ENCODE data around the gene NSMF.

NSMF gene

DNA sequence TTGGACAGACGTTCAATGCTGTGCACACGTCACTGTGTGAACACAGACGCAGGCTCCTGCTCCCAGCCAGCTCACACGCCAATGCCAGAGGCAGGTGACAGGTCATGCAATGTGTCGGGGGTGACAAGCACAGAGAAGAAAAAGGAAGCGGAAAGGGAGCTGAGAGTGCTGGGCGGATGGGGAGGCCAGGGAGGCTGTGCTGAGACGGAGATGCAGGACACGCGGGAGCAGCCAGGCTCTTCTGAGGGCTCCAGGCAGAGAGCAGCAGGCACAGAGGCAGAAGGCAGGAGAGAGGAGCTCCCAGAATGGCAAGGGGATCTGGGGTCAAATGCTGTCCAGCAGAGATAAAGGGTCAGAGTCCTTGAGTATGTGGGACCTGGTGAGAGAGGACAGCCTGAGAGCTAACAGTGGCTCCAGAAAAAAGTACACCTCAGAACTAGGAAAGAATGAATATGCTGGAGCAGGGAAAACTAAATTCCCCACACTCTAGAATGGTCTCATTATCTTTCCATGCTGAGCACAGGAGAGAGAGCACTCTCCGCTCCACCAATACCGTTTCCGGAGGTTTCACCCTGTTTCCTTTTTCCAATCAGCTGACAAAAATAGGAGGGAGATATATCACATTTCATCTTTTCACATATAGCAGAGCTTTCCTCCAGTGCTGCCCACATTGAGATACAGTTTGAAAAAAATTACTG lies 32.8 kb upstream of the NSMF start:
- no peak for DNase-seq (ENCODE audit: low read depth in 2 of 2)

DNA sequence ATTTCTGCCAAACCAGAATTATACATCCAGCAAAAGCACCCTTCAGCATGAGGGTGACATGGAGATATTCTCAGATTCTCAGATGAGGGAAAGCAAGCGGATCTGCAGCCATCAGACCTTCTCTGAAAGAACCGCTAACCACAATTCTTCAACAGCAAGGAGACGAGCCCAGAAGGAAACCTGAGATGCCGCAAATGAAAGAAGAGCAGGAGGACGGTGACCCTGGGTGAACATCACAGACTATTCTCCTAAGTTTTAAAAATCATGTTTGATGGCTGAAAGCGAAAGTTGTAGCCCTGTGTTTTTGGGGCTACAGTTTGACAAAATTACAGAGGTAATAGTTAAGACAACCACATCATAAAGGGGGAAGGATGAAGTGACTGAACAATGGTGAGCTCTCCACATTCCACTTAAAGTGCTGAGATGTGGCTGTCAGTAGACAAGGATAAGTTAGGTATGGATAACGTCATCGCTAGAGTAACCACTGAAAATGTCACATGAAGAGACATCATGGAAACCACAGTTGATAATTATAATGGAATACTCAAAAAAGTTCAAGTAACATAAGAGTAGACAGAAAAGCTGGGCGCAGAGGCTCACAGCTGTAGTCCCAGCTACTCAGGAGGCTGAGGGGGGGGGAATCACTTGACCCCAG lies 31.5 kb upstream of the NSMF start:
- no peak for DNase-seq (ENCODE audit: low read depth in 2 of 2)

DNA sequence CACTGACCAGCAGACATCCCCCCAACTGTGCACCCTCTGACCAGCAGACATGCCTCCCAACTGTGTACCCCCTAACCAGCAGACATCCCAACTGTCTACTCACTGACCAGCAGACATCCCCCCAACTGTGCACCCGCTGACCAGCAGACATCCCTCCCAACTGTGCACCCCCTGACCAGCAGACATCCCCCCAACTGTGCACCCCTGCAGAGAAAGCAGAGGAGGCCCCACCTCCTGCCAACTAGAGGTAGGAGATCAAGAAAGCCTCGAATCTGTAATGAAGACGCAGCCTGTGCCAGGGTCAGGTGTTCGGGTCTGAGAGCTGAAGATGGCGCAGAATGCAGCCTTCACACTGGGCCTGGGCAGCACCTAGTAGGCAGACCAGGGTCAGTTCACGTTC lies 29.8 kb upstream of the NSMF start:
- no peak for DNase-seq (ENCODE audit: low read depth in 2 of 2)

DNA sequence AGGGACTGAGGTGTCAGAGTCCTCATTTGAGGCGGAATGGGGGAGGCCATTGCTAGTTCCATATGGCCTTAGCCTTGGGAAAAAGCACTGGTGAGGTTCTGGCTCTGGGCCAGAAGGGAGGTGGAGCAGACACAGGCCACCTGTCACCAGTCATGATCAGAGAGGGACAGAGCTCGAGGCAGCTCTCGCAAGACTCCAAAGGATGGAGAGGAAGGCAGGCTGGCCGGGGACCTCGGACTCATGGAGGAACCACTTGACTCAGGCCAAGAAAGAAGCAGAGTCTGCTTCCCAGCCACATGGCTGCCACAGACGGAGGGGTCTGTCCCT lies 29.2 kb upstream of the NSMF start:
- DNase-seq (ENCODE audit: low read depth in 2 of 2), result no peak

DNA sequence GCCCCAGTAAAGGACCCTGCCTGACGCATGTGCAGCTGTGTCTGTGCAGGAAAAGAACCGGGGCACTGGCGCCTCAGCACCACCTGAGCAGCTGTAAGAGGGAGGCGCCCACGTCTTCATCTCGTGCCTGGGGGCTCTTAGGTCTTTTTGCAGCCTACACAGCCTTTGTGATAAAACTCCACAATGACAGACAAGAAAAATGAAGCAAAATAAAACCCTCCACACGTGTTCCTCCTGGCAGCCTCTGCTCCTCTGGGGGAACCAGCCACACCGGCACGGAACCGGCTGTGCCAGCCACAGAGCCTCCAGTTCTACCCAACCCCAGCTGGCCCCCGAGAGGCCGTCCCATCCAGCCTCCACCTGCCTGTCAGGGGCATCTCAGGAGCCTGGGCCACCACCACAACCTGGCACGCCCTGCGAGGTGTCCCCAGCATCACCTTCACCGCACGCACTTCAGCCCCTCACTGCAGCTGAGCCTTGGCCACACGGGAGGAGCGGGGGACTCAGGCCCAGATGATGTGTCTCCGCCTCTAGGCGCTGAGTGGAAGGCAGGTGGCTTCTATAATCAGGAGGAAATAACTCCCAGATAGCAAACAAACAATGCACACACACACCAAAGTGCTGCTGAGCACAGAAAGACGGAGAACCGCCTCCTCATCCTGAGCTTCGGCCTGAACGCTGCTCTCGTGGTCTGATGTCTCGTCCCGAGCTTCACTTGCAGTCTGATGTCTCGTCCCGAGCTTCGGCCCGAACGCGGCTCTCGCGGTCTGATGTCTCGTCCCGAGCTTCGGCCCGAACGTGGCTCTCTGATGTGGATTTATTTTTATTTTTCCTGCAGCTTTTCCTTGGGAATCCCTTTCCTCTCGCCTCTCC lies 28.6 kb upstream of the NSMF start:
- no peak for DNase-seq (ENCODE audit: low read depth in 2 of 2)

DNA sequence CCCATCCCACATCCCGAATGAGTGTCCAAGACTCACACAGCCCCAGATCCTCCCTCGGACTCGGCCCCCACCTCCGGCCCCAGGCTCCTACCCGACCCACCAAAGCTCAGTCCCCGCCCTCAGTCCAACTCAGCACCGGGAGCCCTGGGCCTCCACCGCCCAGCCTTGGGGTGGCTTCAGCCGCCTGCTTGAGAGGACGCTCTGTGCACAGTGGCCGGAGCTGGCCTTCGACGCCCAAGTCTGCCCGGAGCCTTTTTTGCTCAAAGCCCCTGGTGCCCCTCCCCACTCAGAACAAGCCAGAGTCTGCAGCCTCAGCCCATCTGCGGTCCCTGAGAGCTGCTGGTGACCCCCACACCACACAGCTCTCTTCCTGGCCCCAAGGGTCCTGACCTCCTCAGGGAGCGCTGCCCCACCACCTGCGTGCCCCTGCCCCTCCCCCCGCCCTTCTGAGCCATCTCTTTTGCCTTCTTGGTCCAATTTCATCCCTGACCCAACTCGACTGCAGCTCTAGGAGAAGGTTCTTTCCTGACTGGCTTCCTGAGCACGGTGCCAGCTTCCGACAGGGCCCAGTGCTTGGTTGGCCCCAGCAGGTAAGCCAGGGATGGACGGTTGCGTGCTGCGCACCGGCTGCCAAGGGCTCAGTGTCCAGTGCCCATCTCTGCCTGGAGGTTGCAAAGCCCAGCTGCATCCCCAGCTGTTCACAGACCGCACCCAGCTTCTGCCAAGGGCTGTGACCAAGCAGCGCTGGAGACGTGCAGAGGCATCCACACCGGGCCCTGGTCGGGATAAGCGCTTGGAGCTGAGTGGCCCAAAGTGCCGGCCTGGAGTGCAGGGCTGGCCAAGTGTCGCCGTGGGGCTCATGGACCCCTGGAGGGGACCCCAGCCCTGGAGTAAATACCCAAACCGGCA lies 27.7 kb upstream of the NSMF start:
- DNase-seq (ENCODE audit: low read depth in 2 of 2), result no peak

DNA sequence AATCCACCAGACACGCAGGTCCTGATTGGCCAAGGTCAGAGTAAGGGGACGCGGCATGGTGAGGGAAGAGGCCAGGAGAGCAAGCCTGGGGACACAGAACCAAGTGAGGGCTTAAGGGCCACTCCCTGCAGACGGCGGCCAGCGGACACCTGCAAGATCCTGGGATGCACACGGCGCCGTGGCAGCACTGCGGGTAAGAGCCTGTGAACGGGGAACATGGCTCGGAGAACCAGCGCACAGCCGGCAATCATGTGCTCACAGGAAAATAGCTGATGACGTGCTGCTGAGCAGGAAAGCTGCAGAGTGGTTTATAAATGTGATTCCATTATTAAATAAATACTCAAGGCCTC lies 27.0 kb upstream of the NSMF start:
- no peak for DNase-seq (ENCODE audit: low read depth in 2 of 2)

DNA sequence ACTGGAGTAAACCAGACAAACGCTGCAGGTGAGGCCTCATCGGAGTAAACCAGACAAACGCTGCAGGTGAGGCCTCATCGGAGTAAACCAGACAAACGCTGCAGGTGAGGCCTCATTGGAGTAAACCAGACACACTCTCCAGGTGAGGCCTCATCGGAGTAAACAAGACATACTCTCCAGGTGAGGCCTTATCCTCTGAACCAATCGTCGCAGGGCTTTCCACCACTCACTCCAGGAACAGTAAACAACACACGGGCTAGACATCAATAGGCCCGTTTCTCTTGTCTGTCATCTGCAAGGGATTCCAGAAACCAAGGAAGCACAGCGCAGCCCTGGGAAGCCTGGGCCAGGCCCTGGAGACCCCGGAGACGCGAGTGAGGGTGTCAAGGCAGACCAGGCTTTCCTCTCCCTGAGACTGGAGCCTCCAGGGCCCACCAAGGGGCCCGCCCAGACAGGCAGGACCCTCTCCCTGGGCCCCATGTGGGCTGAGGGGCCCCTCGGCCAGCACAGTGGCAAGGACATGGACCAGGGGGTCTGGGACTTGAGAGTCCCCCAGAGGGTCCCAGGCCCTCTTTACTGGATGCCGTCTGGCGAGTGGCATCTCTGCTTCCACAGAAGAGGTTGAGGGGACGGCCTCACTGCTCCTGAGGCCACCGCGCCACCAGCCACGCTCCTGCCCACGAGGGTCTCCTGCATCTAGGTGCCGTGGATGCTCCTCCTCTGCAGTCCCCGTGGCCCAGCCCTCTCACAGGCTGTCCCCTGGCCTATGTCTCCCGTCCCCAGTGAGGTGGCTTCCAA lies 26.4 kb upstream of the NSMF start:
- DNase-seq (ENCODE audit: low read depth in 2 of 2), result no peak

DNA sequence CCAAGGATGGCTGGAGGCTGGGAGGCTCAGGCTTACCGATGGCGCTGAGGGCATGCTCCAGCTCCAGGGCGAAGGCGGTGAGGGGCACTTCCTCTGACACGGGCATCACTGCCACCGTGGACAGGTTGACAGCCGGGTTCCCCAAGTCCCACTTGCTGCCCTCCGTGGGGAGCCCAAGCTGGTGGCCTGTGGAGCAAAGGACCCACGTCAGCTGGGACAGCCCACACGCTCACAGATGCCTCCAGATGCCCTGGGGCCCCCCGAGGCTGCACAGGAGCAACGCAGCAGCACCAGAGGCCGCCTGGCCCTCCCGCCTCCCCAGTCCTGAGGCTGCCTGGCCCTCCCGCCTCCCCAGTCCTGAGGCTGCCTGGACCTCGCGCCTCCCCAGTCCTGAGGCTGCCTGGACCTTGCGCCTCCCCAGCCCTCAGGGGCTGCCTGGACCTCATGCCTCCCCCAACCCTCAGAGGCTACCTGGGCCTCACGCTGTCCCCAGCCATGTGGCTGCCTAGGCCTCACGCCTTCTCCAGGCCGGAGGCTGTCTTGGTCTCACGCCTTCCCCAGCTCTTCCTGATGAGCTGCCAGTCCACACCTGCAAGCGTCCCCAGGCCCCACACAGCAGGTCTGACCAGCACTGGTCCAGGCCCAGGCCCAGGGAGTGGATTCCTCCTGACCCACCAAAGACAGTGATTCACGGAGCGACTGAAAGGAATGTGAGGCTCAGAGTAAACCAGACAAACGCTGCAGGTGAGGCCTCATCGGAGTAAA lies 25.6 kb upstream of the NSMF start:
- no peak for DNase-seq (ENCODE audit: low read depth in 2 of 2)

DNA sequence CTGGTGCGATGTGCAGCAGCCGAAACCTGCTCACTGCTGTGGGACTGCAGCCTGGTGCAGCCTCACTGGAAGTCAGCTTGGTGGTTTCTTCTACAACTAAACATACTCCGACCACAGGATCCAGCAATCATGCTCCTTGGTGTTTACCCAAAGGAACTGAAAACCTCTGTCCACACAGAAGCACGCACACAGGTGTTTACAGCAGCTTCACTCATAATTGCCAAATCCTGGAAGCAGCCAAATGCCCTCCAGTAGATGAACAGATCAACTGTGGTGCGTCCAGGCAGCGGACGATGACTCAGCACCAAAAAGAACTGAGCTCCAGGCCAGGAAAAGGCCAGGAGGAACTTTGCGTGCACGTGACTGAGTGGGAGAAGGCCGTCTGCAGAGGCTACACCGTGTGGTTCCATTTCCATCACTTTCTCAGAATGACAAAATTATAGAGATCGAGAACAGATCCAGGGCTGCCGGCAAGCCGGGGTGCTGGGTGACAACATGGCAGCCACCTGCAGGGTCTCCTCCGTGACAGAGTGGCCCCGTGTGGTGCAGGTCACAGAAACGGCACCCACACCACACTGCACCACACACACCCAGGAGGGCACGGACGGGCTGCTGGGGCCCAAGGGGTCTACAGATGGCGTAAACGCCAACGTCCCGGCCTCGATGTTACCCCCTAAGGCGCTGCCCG lies 23.1 kb upstream of the NSMF start:
- DNase-seq (ENCODE audit: low read depth in 2 of 2), result no peak

DNA sequence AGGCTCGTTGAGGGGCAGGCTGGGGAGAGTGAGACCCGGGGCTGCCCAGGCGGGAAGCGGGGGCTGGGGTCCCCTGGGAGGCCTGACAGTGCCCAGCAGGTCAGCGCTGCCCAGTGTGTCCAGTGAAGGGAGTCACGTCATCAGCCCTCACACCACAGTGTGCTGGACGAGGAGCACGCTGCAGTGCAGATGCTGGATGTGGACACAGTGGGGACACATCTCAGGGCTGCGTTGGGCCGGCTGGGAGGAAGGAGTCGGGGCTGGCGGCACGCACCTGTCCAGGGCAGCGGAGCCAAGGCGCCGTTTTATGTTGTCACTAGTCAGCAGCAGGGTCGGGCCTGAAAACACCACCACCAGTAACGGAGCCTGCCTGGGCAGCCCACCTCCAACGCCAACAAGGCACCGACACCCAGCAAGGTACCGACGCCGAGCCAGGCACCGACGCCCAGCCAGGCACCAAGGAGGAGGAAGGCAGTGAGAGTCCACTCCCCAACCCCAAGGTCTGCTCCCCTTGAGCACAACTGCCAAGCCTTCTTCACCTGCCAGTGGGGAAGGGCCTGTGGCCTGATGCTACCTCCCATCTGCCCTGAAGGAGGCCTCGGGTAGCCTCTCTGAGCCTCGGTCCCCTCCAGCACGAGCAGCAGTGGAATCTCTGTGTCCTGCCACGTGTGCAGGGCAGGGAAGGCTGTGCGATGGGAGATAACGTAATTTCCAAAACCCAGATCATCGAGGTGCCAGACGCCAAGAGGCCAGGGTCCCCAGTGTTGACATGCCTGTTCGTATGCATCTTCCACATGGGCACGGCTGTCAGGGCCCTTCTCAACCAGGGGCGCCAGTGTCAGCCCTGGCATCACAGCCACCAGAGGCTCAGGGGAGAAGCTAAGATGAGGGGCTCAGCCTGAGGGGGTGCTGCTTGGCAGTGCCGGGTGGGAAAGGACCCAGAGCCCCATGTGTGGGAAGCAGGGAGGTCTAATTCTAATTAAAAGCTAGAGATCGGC lies 21.9 kb upstream of the NSMF start:
- DNase-seq (ENCODE audit: low read depth in 2 of 2), result no peak

DNA sequence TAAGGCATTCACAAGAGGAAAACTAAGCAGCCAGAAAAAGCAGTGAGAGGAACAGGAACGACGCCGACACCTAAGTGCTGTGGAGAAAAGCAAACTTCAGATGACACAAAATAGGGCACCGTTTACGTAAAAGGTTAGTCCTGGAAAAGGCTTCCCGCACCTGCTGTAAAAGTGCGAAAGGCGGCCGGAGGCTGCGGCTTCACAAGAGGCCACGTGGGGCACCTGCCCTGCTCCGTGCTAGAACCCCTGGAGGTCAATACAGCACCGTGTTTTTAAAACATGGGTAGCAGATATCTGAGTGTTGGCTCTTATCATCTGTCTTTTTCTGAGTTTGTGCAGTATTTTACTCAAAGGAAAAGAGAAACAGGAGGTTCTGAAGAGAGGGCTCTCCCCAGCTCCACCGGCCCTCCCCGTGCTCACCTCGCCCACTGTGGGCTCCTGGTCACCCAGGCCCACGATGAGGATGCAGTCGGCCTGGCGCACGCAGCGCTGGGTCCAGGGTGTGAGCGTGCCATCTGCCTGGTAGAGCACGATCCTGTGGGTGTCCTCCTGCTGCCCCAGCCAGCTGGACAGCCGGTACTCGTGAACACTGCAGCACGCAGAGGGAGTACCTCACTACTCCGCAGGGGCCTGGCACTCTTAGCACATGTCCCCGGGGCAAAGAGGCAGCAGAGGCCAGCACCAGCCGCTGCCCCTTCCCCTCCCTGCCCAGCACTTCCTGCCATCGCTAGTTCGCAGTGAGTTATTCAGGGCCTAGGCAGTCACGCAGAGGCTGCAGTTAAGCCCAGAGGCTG lies 21.0 kb upstream of the NSMF start:
- DNase-seq (ENCODE audit: low read depth in 2 of 2), result no peak

DNA sequence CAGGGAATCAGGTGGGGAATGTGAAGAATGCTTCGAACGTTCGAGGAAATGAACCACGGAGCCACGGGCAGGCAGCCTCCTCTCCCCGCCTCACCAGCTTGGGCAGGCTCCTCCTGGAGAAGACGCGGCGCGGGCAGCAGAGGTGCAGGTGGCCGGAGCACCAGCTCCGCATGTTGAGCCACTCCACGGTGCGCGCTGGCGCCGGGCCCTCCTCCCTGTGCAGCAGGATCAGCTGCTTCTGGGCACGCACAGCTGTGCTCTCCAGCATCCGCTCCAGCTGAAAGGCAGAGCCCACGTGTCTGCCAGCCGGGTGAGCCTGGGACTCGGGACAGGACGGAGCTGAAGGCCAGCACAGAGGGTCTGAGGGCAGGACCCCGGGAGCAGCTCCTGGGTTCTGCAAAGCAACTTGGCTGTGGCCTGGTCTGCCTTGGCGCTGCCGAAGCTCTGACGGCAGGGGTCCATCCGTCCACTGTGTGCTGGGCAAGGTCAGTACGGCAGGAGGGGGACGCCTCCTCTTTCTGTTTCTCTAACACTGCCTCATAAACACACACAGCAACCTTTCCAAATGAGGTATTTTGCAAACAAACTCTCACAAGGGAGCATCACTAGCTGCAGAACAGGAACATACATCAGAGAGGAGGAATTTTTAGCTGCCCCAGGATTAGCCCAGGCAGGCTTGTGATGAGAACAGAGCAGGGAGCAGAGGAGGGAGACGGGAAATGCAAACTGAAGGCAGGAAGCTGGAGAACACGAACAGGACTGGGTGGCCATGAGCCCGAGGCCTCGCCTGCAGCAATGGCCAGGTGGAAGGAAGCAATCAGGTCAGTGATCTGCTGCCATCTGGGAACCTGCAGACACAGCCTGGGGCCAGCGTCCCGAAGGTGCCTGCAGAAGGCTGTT lies 20.1 kb upstream of the NSMF start:
- DNase-seq (ENCODE audit: low read depth in 2 of 2), result no peak

DNA sequence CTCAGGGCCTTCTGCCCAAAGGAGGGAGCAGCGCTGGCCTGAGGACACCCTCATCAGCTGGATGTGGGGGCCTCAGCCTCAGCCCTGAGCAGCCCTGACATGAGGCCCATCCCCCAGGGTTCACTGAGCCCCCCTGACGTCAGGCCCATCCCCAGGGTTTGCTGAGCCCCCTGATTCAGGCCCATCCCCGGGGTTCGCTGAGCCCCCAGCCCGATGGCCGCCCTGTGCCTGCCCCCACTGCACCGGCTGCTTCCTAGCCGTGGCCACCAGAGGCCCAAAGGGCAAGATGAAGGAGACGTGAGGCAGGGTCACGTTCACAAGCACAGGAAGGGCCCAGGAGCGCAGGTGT lies 19.5 kb upstream of the NSMF start:
- DNase-seq (ENCODE audit: low read depth in 2 of 2), result no peak

DNA sequence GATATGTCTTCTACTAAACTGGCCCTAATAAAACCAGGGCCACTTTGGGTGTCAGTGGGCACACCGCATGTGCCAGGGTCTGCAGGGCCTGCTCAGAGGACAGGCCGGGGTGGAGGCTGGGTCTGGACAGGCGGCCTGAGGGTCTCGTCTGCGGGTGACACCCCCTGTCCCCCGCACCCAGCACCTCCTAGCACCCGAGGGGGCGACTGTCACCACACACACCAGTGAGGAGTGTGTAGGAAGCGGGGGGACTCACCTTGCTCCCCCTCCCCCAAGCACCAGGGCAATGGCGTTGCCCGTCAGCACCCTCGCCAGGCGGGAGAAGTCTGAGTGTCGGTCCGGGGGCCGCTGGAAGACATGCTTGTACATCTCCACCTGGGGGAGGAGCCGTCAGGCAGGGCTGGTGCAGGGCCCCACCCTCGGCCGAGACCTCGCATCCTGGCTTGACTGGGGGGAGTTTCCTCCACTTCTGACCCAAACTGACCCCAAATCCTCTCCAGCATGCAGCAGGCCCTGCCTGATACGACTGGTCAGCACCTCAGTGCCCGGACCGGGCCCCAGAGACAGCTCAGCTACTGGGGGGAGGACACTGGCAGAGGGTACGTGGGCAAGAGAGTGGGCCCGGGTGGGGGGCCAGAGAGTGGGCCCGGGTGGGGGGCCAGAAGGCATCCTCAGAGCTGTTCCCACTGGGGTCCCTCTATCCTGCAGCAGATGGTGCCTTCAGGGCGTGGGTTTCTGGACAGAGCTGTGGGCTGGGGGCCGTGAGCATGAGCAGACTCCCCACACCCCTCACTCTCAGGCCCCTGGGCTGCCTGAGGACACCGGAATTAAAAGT lies 18.9 kb upstream of the NSMF start:
- DNase-seq (ENCODE audit: low read depth in 2 of 2), result no peak

DNA sequence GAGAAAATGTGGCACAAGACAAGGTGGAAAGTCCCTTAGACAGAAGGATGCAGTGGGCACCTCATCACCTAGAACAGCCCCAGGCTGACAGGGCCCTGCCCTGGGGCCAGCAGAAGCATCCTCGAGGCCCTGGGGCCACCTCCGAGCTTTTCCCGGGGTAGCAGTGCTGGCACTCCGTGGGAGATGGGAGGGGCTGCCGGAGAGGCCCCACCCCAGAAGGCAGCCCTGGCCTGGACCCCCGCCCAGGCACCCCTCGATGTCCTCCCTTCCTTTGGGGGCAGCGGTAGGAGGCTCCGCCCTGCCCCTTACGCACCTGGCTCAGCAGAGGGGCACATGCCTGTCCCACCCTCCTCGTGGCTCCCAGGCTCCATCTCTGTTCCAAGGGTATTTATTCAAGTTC lies 17.7 kb upstream of the NSMF start:
- DNase-seq (ENCODE audit: low read depth in 2 of 2), result no peak

Measured in stimulated activated CD8-positive, alpha-beta memory T cell treated with anti-CD3 and anti-CD28 coated beads, Interleukin-2, amount 100 ng/mL, for 48 hours (primary cell).